ENCODE measurements around the gene MCM9.
"Not testable (repeated sequence)": the region's sequence is repeated elsewhere in the genome, so short reads cannot be mapped to it uniquely, and the experiment has no call there.

The MCM9 gene

GRCh38 chr6:118893064-118893806, 41.7 kb downstream of the MCM9 start:
- DNase-seq (ENCODE audit: low spot score) = peak; percentile 16

GRCh38 chr6:118892355-118892991, 42.5 kb downstream of the MCM9 start:
- no peak for DNase-seq (ENCODE audit: low spot score)

- DNase-seq (ENCODE audit: low spot score) = no peak
Observed at GRCh38 chr6:118890997-118891790, 43.8 kb downstream of the MCM9 start.

GRCh38 chr6:118889163-118889562, 45.8 kb downstream of the MCM9 start:
- DNase-seq (ENCODE audit: low spot score) = no peak

GRCh38 chr6:118886641-118887040, 48.3 kb downstream of the MCM9 start:
- DNase-seq (ENCODE audit: low spot score) = no peak

- DNase-seq (ENCODE audit: low spot score) = no peak
Observed at GRCh38 chr6:118882314-118882905, 52.5 kb downstream of the MCM9 start.

- no peak for DNase-seq (ENCODE audit: low spot score)
Observed at GRCh38 chr6:118881440-118882313, 53.3 kb downstream of the MCM9 start.

- no peak for DNase-seq (ENCODE audit: low spot score)
Observed at GRCh38 chr6:118877806-118878205, 57.2 kb downstream of the MCM9 start.

- peak; percentile 12 for DNase-seq (ENCODE audit: low spot score)
Observed at GRCh38 chr6:118876814-118877213, 58.1 kb downstream of the MCM9 start.

- DNase-seq (ENCODE audit: low spot score) = no peak
Observed at GRCh38 chr6:118876198-118876597, 58.8 kb downstream of the MCM9 start.

- DNase-seq (ENCODE audit: low spot score) = no peak
Observed at GRCh38 chr6:118875672-118876071, 59.3 kb downstream of the MCM9 start.

- DNase-seq (ENCODE audit: low spot score) = no peak
Observed at GRCh38 chr6:118873239-118873638, 61.7 kb downstream of the MCM9 start.

GRCh38 chr6:118872726-118873125, 62.2 kb downstream of the MCM9 start:
- no peak for DNase-seq (ENCODE audit: low spot score)

GRCh38 chr6:118872318-118872717, 62.6 kb downstream of the MCM9 start:
- DNase-seq (ENCODE audit: low spot score) = no peak

GRCh38 chr6:118871331-118871730, 63.6 kb downstream of the MCM9 start:
- no peak for DNase-seq (ENCODE audit: low spot score)

GRCh38 chr6:118869894-118870589, 64.9 kb downstream of the MCM9 start:
- DNase-seq (ENCODE audit: low spot score) = no peak

GRCh38 chr6:118869350-118869749, 65.6 kb downstream of the MCM9 start:
- peak; percentile 48 for DNase-seq (ENCODE audit: low spot score)

GRCh38 chr6:118868901-118869300, 66.1 kb downstream of the MCM9 start:
- not testable (repeated sequence) for DNase-seq (ENCODE audit: low spot score)

GRCh38 chr6:118867181-118867580, 67.8 kb downstream of the MCM9 start:
- no peak for DNase-seq (ENCODE audit: low spot score)

GRCh38 chr6:118865100-118865391, 69.9 kb downstream of the MCM9 start:
- no peak for DNase-seq (ENCODE audit: low spot score)
